Neural cell (in vitro differentiated cells): ENCODE data around the gene DSTN. TPM values are rescaled to one million over a fixed set of nuclear protein-coding genes. Genes with fewer than 3 reads are reported as not detected.

ENCODE experiments used
- H2AFZ ChIP-seq: fragments of 200-600, 300-800 bp; sonication (generic), shearing (Covaris generic); 2 replicates; pipeline ENCODE4 v1.6.0; 2014; ENCODE audit warnings: low read depth, mild to moderate bottlenecking, antibody characterized with exemption, low read length, moderate library complexity
- H3F3A ChIP-seq: fragments of 200-600 bp; shearing (Covaris generic); 2 replicates; pipeline ENCODE4 v1.6.1; 2016; ENCODE audit warnings: mild to moderate bottlenecking, moderate library complexity, mixed read lengths, antibody characterized with exemption, low read length; ENCODE audit not compliant: insufficient read depth, poor library complexity, severe bottlenecking
- H3K27ac ChIP-seq: fragments of 200-600, 300-800 bp; sonication (generic), shearing (Covaris generic); 2 replicates; pipeline ENCODE4 v1.5.1; 2014; ENCODE audit warnings: mild to moderate bottlenecking, low read length, moderate library complexity
- H3K27me3 ChIP-seq: fragments of 300-800, 200-600 bp; sonication (generic), shearing (Covaris generic); 2 replicates; pipeline ENCODE4 v1.6.0; 2014; ENCODE audit warnings: mild to moderate bottlenecking, low read depth, low read length, moderate library complexity; ENCODE audit not compliant: insufficient read depth
- H3K36me3 ChIP-seq: fragments of 300-800, 200-600 bp; sonication (generic), shearing (Covaris generic); 2 replicates; pipeline ENCODE4 v1.5.1; 2014; ENCODE audit warnings: mild to moderate bottlenecking, antibody characterized with exemption, low read length, moderate library complexity; ENCODE audit not compliant: insufficient read depth
- H3K4me2 ChIP-seq: fragments of 300-800, 200-600 bp; sonication (generic), shearing (Covaris generic); 2 replicates; pipeline ENCODE4 v1.6.0; 2014; ENCODE audit warnings: mild to moderate bottlenecking, low read length
- H3K4me3 ChIP-seq: fragments of 300-800, 200-600 bp; sonication (generic), shearing (Covaris generic); 2 replicates; pipeline ENCODE4 v1.5.1; 2014; ENCODE audit warnings: mild to moderate bottlenecking, low read length, moderate library complexity
- H3K79me2 ChIP-seq: fragments of 200-600 bp; shearing (Covaris generic); replicated peaks from 2 replicates; pipeline ENCODE4 v1.6.0; 2014; ENCODE audit warnings: mild to moderate bottlenecking, low read length, moderate library complexity; ENCODE audit not compliant: insufficient read depth
- H3K9ac ChIP-seq: fragments of 300-800, 200-600 bp; sonication (generic), shearing (Covaris generic); 2 replicates; pipeline ENCODE4 v1.6.1; 2016; ENCODE audit warnings: mild to moderate bottlenecking, low read length, mixed read lengths
- H3K9me2 ChIP-seq: fragments of 200-600 bp; shearing (Covaris generic); 2 replicates; pipeline ENCODE4 v1.6.1; 2016; ENCODE audit warnings: mild to moderate bottlenecking, low read length, mixed read lengths; ENCODE audit not compliant: insufficient read depth
- H3K9me3 ChIP-seq: fragments of 200-600, 300-800 bp; sonication (generic), shearing (Covaris generic); 2 replicates; pipeline ENCODE4 v1.6.1; 2016; ENCODE audit warnings: mild to moderate bottlenecking, mixed run types, low read length, moderate library complexity, mixed read lengths
- H4K20me1 ChIP-seq: fragments of 200-600 bp; shearing (Covaris generic); 2 replicates; pipeline ENCODE4 v1.6.1; 2016; ENCODE audit warnings: mild to moderate bottlenecking, mixed run types; ENCODE audit not compliant: insufficient read depth
- CTCF ChIP-seq: fragments of 450-650 bp; IDR thresholded peaks from 2 replicates; pipeline ENCODE4 v1.5.1; 2014; ENCODE audit warnings: antibody characterized with exemption, mild to moderate bottlenecking, moderate library complexity; ENCODE audit not compliant: poor library complexity, severe bottlenecking
- EP300 ChIP-seq: fragments of 450-650 bp; conservative IDR thresholded peaks from 2 replicates; pipeline ENCODE4 v1.6.1; 2014; ENCODE audit warnings: antibody characterized with exemption, mild to moderate bottlenecking, moderate library complexity; ENCODE audit not compliant: poor library complexity, severe bottlenecking
- EZH2 ChIP-seq: fragments of 200-600, 300-800 bp; shearing (Covaris generic), sonication (generic); IDR thresholded peaks from 2 replicates; pipeline ENCODE4 v1.6.1; 2014; ENCODE audit warnings: antibody characterized with exemption, low read length, borderline replicate concordance, mild to moderate bottlenecking; ENCODE audit not compliant: insufficient read depth, poor library complexity, severe bottlenecking
- MXI1 ChIP-seq: fragments of 450-650 bp; conservative IDR thresholded peaks from 2 replicates; pipeline ENCODE4 v1.6.1; 2014; ENCODE audit warnings: antibody characterized with exemption, mild to moderate bottlenecking; ENCODE audit not compliant: poor library complexity, severe bottlenecking
- POLR2AphosphoS5 ChIP-seq: IDR thresholded peaks from 2 replicates; pipeline ENCODE4 v1.6.1; 2012
- RAD21 ChIP-seq: fragments of 450-650 bp; conservative IDR thresholded peaks from 2 replicates; pipeline ENCODE4 v1.6.1; 2014; ENCODE audit warnings: antibody characterized with exemption, mild to moderate bottlenecking, moderate library complexity
- REST ChIP-seq: IDR thresholded peaks from 2 replicates; pipeline ENCODE4 v1.6.1; 2012; ENCODE audit warnings: borderline replicate concordance
- SMC3 ChIP-seq: fragments of 450-650 bp; conservative IDR thresholded peaks from 2 replicates; pipeline ENCODE4 v1.6.1; 2014; ENCODE audit warnings: antibody characterized with exemption, mild to moderate bottlenecking, moderate library complexity; ENCODE audit not compliant: poor library complexity
- TAF1 ChIP-seq: IDR thresholded peaks from 2 replicates; pipeline ENCODE4 v1.6.1; 2012; ENCODE audit warnings: low read depth
- polyA plus RNA-seq: library from polyadenylated mRNA; depleted of rRNA; stranded (reverse); fragments of >200 nt; gene quantifications from 2 replicates; pipeline ENCODE4 v1.2.3, GENCODE V29; 2014

DSTN gene
- polyA plus RNA-seq, 1 donor from 2014 or later = 276 TPM

- peaks cover 6% of the 10 kb centered on the region for H3K27me3 ChIP-seq
- H3K79me2 ChIP-seq = no peaks in the 10 kb centered on the region
- no peak for TF ChIP-seq TAF1
- TF ChIP-seq EP300 = no peak
- TF ChIP-seq POLR2AphosphoS5 = no peak
- TF ChIP-seq MXI1 = no peak
- TF ChIP-seq RAD21 = no peak
- TF ChIP-seq REST = no peak
- TF ChIP-seq EZH2 = no peak
- TF ChIP-seq SMC3 = no peak
- no peaks in the 10 kb centered on the region for H3F3A ChIP-seq
- H3K4me2 ChIP-seq = no peak overlapping the region
- no peak overlapping the region for H3K4me3 ChIP-seq
- H3K9ac ChIP-seq = no peak overlapping the region
- no peak overlapping the region for H3K27ac ChIP-seq
- no peaks in the 10 kb centered on the region for H3K9me3 ChIP-seq
- H3K9me2 ChIP-seq = no peaks in the 10 kb centered on the region
- no peaks in the 10 kb centered on the region for H4K20me1 ChIP-seq
- H3K36me3 ChIP-seq = no peaks in the 10 kb centered on the region
- H2AFZ ChIP-seq = no peak overlapping the region
These were observed 31.2 kb upstream of the DSTN start for GRCh38 chr20:17538517-17539170.

GRCh38 chr20:17541596-17541995 is 28.3 kb upstream of the DSTN start:
- Histone ChIP-seq H3K79me2 (no peaks in the 10 kb centered on the region), H3K4me3 (no peak overlapping the region), H3K9me2 (no peaks in the 10 kb centered on the region), H2AFZ (no peak overlapping the region), H3K27me3 (peaks cover 6% of the 10 kb centered on the region), H3K9me3 (no peaks in the 10 kb centered on the region), H3K4me2 (no peak overlapping the region), H3K9ac (no peak overlapping the region), H3K27ac (no peak overlapping the region), H4K20me1 (no peaks in the 10 kb centered on the region), H3K36me3 (no peaks in the 10 kb centered on the region), H3F3A (no peaks in the 10 kb centered on the region)
- TF ChIP-seq EZH2 (no peak), TAF1 (no peak)

- H3K36me3 ChIP-seq = no peaks in the 10 kb centered on the region
- no peak overlapping the region for H3K9ac ChIP-seq
- H3K4me3 ChIP-seq = no peak overlapping the region
- H2AFZ ChIP-seq = no peak overlapping the region
- H3F3A ChIP-seq = no peaks in the 10 kb centered on the region
- no peak for TF ChIP-seq POLR2AphosphoS5
- no peak for TF ChIP-seq CTCF
- TF ChIP-seq TAF1 = no peak
- TF ChIP-seq RAD21 = no peak
- no peak for TF ChIP-seq MXI1
- no peak for TF ChIP-seq EZH2
- TF ChIP-seq REST = no peak
- TF ChIP-seq EP300 = no peak
- TF ChIP-seq SMC3 = no peak
- no peaks in the 10 kb centered on the region for H3K9me3 ChIP-seq
- no peaks in the 10 kb centered on the region for H4K20me1 ChIP-seq
- peaks cover 6% of the 10 kb centered on the region for H3K27me3 ChIP-seq
- H3K4me2 ChIP-seq = no peak overlapping the region
- H3K27ac ChIP-seq = no peak overlapping the region
- H3K9me2 ChIP-seq = no peaks in the 10 kb centered on the region
- no peaks in the 10 kb centered on the region for H3K79me2 ChIP-seq
These were observed 27.9 kb upstream of the DSTN start for GRCh38 chr20:17541996-17542395.
